HEK293T (cell line): Measurements from ENCODE around the gene SCN3B.

Source experiments
- CTCF ChIA-PET: fragments of 350-600 bp; formaldehyde crosslinking; extraction: SDS; loops from one replicate; lab custom pipeline; 2021; ENCODE audit warnings: antibody characterized with exemption, inconsistent platforms; lab: Yijun Ruan, JAX
- POLR2A ChIA-PET: fragments of 350-600 bp; formaldehyde crosslinking; extraction: SDS; loops from one replicate; lab custom pipeline; 2020; ENCODE audit warnings: antibody characterized with exemption, inconsistent platforms; lab: Yijun Ruan, JAX
- DNase-seq: peaks from one replicate; pipeline ENCODE4 v3.0.0; 2012; ENCODE audit warnings: mixed read lengths; ENCODE audit errors: extremely low spot score
- CTBP1 ChIP-seq: fragments of 450-650 bp; IDR thresholded peaks from 2 replicates; pipeline ENCODE4 v1.6.1; 2016; ENCODE audit warnings: borderline replicate concordance
- FOXA1 ChIP-seq: fragments of 450-650 bp; IDR thresholded peaks from 2 replicates; pipeline ENCODE4 v1.6.1; 2016; ENCODE audit warnings: mild to moderate bottlenecking
- FOXM1 ChIP-seq: fragments of 450-650 bp; IDR thresholded peaks from 2 replicates; pipeline ENCODE4 v1.6.1; 2017; ENCODE audit warnings: mild to moderate bottlenecking, borderline replicate concordance
- L3MBTL2 ChIP-seq: fragments of 450-650 bp; conservative IDR thresholded peaks from 2 replicates; pipeline ENCODE4 v1.6.1; 2016; ENCODE audit warnings: mild to moderate bottlenecking
- LEF1 ChIP-seq: fragments of 450-650 bp; IDR thresholded peaks from 2 replicates; pipeline ENCODE4 v1.6.1; 2017; ENCODE audit warnings: mild to moderate bottlenecking, borderline replicate concordance
- NFRKB ChIP-seq: fragments of 450-650 bp; IDR thresholded peaks from 2 replicates; pipeline ENCODE4 v1.6.1; 2016; ENCODE audit warnings: mild to moderate bottlenecking, moderate library complexity
- TARDBP ChIP-seq: fragments of 450-650 bp; IDR thresholded peaks from 2 replicates; pipeline ENCODE4 v1.6.1; 2016

Gene SCN3B

DNA sequence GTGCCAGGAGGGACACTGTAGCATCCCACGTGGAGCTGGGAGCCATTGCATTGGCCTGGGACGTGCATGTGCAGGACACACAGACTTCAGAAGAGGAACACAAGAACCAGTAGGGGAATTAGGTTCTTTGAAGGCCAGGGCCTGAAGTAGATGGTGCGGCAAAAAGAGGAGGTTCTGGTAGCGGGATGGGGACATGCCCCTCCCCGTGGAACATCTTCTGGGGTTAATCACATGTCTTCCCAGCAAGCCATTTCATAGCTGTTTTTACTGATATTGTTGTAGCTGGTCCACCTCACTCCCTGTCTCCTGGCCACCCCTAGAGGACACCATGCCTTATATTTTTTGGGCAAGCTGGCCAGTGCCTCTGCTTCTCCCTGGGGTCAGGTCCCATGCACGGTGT is 74.3 kb downstream of the SCN3B start:
- CTCF ChIA-PET = interaction anchor here (0.5 to 1.8 kb wide), 18 partner anchors 8 to 173 kb away, joined by 3 to 10 read pairs (median 4); no protein-coding TSS in a partner anchor

GRCh38 chr11:123579482-123579812 is 75.0 kb downstream of the SCN3B start:
- POLR2A ChIA-PET = no interaction called here
- no peak for DNase-seq
- CTCF ChIA-PET = interaction anchor here (1.0 to 1.8 kb wide), 5 partner anchors 9 to 172 kb away, joined by 3 to 7 read pairs (median 5); no protein-coding TSS in a partner anchor
- TF ChIP-seq FOXM1 (no peak), LEF1 (no peak), NFRKB (no peak), CTBP1 (no peak), FOXA1 (no peak)

More for the DNA sequence above, 74.3 kb downstream of the SCN3B start:
- POLR2A ChIA-PET = no interaction called here
- no peak for DNase-seq
- TF ChIP-seq FOXA1 (no peak), L3MBTL2 (no peak), TARDBP (no peak), LEF1 (no peak)
